DMS153 (cell line): ENCODE data around the gene VN1R5.
"Not testable (repeated sequence)": the region's sequence is repeated elsewhere in the genome, so short reads cannot be mapped to it uniquely, and the experiment has no call there.

ENCODE experiments used
- DNase-seq: peaks from one replicate; lab custom pipeline; 2025; lab: John Stamatoyannopoulos, UW

The VN1R5 gene

GRCh38 chr1:247255772-247256171 lies at the start of gene VN1R5:
TSS of gene VN1R5 (plus strand) at chr1:247256072.
- not testable (repeated sequence) for DNase-seq

GRCh38 chr1:247209396-247209795 lies 46.5 kb upstream of the VN1R5 start:
- no peak for DNase-seq

- no peak for DNase-seq
Measured at GRCh38 chr1:247210062-247210375, 45.9 kb upstream of the VN1R5 start.

GRCh38 chr1:247210376-247211117 lies 45.3 kb upstream of the VN1R5 start:
- DNase-seq: peak; percentile 96

- DNase-seq: no peak
Measured at GRCh38 chr1:247211339-247211738, 44.5 kb upstream of the VN1R5 start.

- DNase-seq: no peak
Measured at GRCh38 chr1:247212012-247212411, 43.9 kb upstream of the VN1R5 start.

GRCh38 chr1:247212627-247213617 lies 43.0 kb upstream of the VN1R5 start:
- DNase-seq: no peak

GRCh38 chr1:247216261-247216660 lies 39.6 kb upstream of the VN1R5 start:
- DNase-seq: no peak

GRCh38 chr1:247218121-247218651 lies 37.7 kb upstream of the VN1R5 start:
- DNase-seq: no peak

- DNase-seq: not testable (repeated sequence)
Measured at GRCh38 chr1:247220280-247220679, 35.6 kb upstream of the VN1R5 start.

GRCh38 chr1:247222840-247223239 lies 33.0 kb upstream of the VN1R5 start:
- no peak for DNase-seq

- no peak for DNase-seq
Measured at GRCh38 chr1:247224822-247225221, 31.1 kb upstream of the VN1R5 start.

GRCh38 chr1:247228133-247228532 lies 27.7 kb upstream of the VN1R5 start:
- no peak for DNase-seq

- no peak for DNase-seq
Measured at GRCh38 chr1:247241691-247242090, 14.2 kb upstream of the VN1R5 start.

- no peak for DNase-seq
Measured at GRCh38 chr1:247243524-247244137, 12.2 kb upstream of the VN1R5 start.

- no peak for DNase-seq
Measured at GRCh38 chr1:247246325-247247115, 9.4 kb upstream of the VN1R5 start.

- no peak for DNase-seq
Measured at GRCh38 chr1:247247568-247247967, 8.3 kb upstream of the VN1R5 start.

GRCh38 chr1:247266053-247266452 lies 10.2 kb downstream of the VN1R5 start:
- DNase-seq: no peak

GRCh38 chr1:247268390-247269045 lies 12.6 kb downstream of the VN1R5 start:
- no peak for DNase-seq

GRCh38 chr1:247269133-247269532 lies 13.3 kb downstream of the VN1R5 start:
- DNase-seq: no peak

- DNase-seq: no peak
Measured at GRCh38 chr1:247270003-247270402, 14.1 kb downstream of the VN1R5 start.
